ENCODE results near the gene SC5D.
A peak's percentile ranks its signal among the peaks of the same experiment; 100 is the strongest.

SC5D gene, protein sequence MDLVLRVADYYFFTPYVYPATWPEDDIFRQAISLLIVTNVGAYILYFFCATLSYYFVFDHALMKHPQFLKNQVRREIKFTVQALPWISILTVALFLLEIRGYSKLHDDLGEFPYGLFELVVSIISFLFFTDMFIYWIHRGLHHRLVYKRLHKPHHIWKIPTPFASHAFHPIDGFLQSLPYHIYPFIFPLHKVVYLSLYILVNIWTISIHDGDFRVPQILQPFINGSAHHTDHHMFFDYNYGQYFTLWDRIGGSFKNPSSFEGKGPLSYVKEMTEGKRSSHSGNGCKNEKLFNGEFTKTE

DNA sequence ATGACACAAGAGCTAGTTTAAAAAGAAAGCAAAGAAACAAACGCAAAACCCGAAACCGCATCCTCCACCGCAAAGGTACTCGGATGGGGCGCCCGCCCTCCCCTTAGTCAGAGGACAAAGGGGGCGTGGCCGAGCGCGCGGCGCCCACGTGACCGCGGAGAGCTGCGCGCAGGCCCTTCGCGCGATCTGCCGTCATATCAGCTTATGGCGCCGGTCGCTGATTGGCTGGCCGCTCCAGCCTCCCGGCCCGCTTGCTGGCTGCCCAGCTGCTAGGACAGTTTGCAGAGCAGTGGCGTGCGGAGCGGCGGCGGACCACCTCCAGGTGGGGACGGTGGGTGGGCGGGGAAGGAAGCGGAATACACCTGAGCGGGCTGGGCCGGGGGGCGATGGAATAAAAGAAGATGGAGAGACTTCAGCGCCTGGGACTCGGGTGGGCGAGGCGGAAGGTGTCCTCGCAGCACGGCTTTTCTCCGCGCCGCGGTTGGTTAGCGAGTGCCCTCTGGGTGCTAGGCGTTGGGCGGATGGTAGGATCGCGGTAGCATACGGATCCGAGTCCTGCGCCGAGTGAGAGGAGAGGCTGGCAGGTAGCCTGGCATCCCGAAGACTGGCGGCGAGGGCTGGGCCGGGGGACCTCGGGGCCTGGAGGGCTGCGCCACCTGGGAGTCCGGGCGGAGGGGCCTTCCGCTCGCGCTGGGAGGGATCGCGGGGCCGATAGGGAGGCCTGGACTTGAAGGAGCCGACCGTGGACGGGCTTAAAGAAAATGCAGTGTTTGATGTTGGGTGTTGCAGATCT, at the start of gene SC5D:
Gene SC5D, plus strand, starts transcription at position 277 of the 793 bp plus-strand sequence. CDS start 10,605 bp downstream, outside the sequence.
- peak; percentile 96 for DNase-seq (ENCODE audit: low read depth, low spot score)

DNA sequence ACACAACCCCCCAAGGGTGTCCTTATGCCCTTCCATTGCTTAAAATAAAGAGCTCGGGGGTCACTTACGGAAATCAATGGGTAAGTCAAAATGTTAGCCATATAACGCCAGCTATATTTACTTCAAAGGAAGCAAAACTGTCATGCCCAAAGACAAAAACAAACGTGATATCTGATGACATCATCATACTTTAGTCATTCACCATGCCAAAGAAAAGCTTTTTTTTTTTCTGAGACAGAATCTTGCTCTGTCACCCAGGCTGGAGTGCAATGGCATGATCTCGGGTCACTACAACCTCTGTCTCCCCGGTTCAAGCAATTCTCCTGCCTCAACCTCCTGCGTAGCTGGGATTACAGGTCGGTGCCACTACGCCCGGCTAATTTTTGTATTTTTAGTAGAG, 47.7 kb upstream of the SC5D start:
- DNase-seq (ENCODE audit: low read depth, low spot score): no peak

DNA sequence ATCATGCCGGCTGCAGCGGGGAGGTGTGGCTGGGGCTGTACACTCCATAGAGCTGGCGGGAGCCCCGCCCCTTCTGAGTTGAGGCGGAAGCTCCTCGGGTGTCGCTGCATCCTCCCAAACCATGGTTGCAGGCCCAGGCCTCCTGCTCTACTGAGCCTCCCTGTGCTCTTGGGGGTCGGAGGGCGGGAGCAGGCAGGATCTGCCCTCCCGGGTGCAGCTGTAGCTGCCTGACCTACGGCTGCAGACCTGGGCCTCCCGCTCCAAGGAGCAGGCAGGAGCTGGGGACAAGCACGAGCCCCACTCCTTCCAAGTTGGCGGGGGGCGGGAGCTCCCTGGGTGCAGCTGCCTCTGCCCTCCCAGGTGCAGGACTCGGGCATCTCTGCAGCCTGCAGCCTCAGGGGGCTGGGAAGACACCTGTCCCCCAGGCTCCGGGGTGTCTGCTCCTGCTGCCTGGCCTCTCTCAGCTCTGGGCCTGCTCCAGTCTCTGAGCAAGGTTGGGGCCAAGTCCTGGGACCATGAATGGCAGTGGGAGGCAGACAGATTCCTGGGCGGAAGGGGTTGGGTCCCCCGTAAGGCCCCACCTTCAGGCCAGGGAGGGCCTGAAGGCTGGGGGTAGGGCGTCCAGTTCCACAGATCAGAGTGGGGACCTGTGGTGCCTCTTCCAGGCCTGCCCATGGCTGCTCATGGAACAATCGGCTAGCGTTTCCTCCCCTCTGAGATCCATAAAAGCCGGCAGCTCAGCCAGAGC, 46.4 kb upstream of the SC5D start:
- DNase-seq (ENCODE audit: low read depth, low spot score): no peak

DNA sequence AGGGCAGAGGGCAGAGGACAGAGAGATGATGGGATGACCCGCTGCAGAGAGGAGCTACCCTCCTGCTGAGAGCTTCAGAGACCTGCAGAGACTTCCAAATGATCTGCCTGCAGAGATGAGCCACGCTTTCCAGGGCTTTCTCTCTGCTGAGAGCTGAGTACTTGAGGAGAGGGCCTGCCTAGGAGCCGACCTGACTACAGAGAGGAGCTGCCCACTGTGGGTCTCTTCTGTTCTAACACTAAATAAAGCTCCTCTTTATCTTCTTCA, 45.9 kb upstream of the SC5D start:
- no peak for DNase-seq (ENCODE audit: low read depth, low spot score)

DNA sequence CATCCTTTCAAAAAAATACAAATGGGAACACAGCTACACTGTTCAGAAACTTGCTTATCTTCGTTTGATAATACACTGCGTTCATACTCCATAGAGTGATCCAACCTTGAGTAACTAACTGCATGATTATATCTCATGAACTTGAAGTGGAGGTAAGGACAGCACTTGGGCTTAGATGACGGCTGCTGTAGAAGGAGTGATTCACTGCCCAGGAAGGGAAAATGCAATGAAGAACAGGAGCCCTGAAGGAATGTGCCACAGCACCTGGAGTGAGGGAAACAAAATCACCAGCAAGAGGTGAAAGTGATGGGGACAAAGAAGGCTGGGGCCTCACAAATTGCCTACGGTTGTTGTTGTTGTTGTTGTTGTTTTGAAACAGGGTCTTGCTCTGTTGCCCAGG, 44.1 kb upstream of the SC5D start:
- DNase-seq (ENCODE audit: low read depth, low spot score): no peak

DNA sequence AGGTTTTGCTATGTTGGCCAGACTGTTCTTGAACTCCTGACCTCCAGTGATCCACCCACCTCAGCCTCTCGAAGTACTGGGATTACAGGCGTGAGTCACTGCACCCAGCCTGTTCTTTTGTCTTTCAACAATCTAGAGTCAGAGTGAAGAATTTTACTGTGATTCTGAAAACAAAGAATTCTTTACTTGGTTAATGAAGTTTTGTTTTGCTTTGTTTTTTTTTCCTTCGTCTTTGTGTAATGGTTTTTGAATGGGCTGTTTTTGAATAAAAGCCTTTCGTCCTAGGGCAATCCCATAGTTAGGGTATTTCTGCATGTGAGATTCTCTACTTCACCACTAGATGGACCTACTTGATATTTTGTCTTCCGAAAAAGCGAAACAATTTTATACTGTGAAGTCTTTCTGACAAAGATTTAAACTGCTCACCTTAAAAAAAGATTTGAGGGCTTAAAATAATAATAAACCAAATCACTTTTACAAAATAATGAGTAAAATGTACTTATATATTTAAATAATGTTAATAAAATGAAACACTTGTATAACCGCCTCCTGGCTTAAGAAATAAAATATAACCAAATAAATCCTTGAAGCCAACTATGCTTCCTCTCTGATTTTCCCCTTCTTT, 43.4 kb upstream of the SC5D start:
- peak; percentile 55 for DNase-seq (ENCODE audit: low read depth, low spot score)

DNA sequence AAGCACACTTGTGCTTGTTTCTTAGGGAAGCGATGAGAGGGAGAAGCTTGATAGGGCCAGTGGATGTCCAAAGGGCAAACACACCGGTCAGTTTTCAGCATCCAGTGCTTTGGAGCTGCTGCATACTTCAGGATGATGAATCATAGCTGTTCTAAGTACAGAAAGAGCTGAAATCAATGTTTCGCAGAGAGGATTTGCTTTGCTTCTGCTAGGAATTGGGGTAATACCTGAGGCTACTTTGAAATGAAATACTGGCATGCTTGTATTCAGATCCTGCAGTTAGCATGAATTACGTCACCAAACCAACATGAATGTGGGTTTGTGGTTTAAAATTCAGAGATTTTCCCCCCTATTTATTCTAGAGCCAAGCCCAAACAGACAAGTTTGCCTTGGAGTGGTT, 41.7 kb upstream of the SC5D start:
- DNase-seq (ENCODE audit: low read depth, low spot score): no peak

DNA sequence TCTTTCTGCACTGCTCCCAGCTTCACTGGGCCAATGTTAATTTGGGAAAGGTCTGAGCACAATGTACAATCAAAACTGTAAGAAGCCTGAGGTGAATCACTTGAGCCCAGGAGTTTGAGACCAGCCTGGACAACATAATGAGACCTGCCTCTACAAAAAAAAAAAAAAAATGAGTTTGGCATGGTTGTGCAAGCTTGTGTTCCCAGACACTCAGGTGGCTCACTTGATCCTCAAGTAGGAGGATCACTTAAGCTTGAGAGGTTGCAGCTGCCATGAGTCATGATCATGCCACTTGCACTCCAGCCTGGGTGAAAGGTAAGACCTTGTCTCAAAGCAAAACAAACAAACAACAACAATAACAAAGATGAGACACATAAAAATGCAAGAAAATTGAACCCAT, 38.6 kb upstream of the SC5D start:
- no peak for DNase-seq (ENCODE audit: low read depth, low spot score)

DNA sequence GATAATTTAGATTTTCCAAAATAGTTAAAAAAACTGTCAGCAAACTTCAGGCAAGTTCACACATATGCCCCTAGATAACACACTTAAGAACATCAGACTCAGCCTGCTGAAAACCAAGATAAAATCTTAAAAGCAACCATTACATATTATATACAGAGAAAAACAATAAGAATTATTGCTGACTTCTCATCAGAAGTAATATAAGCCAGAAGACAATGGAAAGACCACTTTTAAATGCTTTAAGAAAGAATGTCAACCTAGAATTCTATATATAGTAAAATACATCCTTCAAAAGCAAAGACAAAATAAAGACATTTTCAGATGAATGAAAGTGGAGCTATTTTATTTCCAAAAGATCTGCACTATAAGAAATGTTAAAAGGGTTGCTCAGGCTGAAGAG, 37.8 kb upstream of the SC5D start:
- no peak for DNase-seq (ENCODE audit: low read depth, low spot score)

DNA sequence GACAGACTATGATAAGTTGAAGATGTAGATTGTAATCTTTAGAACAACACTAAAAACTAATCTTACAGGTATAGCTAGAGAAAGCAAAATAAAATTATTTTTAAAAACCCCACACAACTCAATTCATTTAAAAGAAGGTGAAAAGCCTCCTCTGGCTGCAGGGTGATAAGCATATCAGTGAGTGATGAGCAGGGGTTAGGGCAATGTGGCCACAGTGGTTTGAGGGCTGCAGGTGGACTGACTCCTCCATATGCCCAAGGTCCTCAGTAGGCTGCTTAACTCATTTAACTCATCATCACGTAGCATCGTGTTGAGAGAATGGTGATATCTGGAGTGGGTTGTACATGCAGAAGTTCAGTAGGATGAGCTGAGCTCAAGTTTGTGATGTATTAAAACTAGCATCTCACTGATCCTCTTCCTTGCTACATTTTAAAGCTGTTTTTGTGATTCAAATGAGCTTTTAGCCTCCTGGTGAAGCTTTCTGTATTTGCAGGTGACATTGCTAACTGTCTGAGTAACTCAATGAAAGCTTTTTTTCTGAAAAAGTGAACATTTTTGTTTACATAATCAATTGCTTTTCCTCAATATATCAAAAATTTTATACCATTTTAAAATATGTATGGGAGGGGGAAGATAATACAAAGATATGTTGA, 37.0 kb upstream of the SC5D start:
- DNase-seq (ENCODE audit: low read depth, low spot score): no peak

DNA sequence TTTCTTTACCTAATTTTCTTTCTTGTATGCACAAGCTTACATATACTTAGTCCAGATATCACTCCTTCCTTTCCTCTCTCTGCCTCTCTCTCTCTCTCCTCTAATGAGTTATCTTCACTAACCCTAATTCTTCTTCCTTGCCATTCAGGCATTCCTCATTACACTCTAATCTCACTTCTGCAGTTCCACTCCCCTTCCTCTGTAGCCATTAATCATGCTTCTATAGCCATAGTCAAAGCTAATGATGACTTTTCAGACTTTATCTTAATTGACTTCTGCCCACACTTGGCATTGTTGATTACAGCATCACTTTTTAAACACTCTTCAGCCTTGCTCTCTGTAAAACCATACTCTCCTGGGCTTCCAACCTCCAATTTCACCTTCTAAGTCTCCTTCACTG, 35.3 kb upstream of the SC5D start:
- no peak for DNase-seq (ENCODE audit: low read depth, low spot score)

DNA sequence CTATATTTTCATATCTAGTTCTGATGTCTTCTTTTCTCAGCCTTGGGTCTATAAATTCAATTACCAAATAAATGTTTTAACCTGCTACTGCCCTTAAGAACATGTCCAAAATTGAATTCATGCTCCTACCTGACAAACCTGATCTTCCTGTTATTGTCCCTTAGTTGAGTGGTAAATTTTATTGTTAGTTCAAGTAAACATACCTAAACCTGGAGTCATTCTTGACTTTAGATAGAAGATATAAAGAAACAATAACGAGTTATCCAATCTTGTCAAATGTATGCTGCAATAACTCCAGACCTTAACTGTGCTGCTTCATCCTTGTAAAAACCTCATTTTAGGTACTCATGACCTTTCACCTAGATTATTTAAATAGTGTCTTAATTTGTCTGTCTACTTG, 34.6 kb upstream of the SC5D start:
- no peak for DNase-seq (ENCODE audit: low read depth, low spot score)

DNA sequence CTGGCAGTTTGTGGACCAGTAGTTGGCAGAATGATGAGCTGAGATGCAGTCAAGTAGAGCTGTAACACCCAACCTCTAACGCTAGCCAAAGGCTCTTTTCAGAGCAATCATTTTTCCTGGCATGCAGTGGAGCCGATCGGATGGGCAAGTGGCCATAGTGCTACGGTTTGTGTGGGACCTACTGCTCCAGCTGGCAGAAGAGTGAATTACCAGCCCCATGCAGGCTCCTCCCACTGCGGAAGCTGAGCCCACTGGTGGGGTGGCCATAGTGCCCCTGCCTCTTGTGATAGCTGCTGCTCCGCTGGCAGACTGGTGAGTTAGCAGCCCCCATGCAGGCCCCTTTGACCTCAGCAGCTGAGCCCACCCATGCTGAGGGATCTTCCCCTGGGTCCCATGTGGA, 27.0 kb upstream of the SC5D start:
- no peak for DNase-seq (ENCODE audit: low read depth, low spot score)

DNA sequence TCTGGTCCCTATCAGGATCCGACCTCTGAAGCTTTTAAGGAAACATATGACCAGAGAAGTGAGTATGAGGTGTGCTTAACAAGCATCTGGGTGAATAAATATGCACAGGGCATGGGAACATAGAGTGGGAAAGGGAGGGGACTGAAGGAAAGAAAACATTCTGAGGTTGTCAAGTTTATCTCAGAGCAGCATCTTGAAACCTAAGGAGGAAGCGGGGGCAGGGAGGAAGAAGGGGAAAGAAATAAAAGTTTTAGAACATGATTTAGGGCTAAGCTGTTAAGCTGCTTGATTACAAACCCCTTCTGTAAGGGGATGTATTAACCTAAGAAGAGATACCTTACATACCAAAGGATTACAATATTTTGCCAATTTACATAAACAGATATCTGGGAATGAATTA, 24.0 kb upstream of the SC5D start:
- DNase-seq (ENCODE audit: low read depth, low spot score): no peak

DNA sequence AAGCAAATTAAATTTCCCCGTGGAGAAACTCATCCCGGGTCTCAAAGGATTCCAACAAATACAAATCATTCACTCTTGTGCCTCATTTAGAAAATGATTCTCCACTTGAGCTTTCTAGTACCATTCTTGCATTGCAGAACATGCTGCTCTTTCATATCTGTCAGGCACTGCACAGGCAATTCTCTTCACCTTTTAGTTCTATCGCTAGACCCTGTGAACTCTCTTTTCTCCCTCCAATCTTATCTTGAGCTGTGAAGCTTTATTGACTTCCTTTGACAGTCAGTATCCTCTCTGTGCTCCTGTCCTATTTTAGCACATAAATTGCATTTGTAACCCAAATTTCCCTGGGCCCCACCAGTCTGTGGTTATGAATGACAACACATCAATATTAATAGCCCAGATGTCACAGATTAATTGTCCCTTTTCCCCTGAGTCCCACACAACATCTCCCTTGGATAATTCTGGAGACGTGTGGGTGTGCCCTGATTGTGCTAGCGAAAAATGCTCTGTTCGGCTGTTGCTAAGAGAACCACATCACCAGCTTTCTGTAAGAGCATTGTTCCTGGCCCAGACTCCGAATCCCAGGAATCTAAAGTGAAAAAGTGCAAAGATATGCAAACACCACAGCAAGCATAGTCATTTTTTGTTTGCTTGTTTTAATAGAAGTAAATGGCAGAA, 22.4 kb upstream of the SC5D start:
- no peak for DNase-seq (ENCODE audit: low read depth, low spot score)

DNA sequence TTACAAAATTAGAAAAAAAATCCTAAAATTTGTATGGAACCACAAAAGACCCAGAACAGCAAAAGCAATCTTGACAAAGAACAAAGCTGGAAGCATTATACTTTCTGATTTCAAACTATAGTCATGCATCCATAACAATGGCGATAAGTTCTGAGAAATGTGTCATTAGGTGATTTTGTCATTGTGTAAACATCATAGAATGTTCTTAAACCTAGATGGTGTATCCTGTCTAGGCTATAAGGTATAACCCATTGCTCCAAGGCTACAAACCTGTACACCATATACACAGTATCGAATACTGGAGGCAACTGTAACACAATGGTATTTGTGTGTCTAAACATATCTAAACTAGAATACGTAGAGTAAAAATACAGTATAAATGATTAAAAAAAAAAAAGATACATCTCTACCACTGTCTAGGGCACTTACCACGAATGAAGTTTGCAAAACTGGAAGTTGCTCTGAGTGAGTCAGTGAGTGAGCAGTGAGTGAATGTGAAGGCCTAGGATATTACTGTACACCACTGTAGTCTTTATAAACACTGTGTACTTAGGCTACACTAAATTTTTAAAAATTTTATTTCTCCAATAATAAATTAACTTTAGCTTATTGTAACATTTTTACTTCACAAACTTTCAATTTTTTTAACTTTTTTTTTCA, 18.1 kb upstream of the SC5D start:
- no peak for DNase-seq (ENCODE audit: low read depth, low spot score)

DNA sequence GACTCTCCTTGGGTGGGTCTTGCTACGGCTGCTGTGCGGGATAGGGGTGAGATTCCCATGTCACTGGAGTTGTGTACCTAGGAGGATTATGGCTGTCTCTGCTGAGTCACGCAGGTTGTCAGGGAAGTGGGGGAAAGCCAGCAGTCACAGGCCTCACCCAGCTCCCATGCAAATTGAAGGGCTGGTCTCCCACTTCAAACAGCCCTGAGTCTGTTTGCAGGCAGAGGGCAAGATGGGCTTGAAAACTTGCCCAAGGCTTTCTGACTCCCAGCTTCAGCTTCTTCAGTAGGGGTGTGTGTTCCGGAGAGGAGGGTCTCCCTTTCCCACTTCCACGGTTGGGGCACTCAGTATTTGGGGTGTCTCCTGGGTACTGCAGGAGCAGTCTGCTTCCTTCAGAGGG, 10.9 kb upstream of the SC5D start:
- DNase-seq (ENCODE audit: low read depth, low spot score): no peak

DNA sequence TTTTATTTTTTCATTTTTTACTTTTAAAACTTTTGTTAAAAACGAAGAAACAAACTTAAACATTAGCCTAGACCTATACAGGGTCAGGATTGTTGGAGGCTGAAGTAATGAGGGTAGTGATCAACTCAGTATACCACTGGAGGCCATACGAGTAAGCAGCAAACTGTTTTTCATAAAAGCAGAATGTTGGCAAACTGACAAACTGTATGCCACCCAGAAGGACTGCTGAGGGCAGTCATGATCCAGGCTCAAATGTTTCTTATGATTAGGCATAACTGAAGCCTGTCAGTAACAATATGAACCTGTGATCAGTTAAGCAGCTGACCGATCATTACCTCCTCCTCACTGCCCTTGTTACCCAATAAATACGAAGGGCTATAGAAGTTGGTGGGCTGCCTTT, 10.2 kb upstream of the SC5D start:
- DNase-seq (ENCODE audit: low read depth, low spot score): no peak

DNA sequence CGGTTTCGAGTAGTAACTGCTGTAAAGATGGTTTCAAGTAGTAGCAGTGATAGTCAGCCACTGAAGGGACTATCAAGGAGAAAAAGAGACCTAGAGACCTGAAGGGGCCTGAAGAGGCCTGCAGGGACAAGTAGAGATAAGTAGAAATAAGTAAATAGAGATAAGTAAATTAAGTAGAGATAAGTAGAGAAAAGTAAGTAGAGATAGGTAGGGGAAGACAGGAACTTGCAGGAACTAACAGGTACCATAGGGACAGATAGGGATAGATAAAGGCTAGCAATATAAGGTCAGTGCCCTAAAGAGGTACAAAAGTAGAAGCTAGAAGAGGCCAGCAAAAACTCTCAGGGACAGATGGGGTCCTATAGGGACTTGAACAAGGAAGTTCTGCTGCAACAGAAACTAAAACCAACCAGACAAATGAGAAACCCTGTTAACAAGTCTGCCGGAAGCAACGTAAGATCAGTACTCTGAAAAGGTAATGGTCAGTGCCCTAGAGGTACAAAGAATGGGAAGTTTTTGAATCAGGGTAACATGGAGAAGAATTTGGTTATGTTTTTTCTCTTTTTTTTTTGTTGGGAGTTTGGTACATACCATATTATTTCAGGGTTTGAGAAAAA, 9.6 kb upstream of the SC5D start:
- DNase-seq (ENCODE audit: low read depth, low spot score): no peak

DNA sequence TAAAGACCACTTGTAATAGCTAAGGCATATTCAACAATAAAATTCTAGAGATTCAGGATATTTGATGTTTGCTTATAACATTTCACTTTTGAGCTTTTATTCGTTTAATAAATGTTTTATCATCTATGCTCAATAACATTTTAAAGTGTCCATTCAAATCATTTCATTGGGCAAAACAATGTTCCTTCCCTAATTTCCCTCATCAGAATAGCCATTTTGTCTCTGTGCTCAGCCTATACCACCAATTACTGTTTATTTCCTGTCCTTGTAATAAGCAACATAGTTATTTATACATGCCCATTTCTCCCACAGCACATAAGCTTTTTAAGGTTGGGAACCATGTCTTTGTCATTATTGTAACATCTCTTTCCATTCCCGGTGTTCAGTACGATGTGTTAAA, 1.3 kb upstream of the SC5D start:
- DNase-seq (ENCODE audit: low read depth, low spot score): no peak

Measured in ELF-1 (cell line).